Measurements from ENCODE around the gene VCP.

The VCP gene

DNA sequence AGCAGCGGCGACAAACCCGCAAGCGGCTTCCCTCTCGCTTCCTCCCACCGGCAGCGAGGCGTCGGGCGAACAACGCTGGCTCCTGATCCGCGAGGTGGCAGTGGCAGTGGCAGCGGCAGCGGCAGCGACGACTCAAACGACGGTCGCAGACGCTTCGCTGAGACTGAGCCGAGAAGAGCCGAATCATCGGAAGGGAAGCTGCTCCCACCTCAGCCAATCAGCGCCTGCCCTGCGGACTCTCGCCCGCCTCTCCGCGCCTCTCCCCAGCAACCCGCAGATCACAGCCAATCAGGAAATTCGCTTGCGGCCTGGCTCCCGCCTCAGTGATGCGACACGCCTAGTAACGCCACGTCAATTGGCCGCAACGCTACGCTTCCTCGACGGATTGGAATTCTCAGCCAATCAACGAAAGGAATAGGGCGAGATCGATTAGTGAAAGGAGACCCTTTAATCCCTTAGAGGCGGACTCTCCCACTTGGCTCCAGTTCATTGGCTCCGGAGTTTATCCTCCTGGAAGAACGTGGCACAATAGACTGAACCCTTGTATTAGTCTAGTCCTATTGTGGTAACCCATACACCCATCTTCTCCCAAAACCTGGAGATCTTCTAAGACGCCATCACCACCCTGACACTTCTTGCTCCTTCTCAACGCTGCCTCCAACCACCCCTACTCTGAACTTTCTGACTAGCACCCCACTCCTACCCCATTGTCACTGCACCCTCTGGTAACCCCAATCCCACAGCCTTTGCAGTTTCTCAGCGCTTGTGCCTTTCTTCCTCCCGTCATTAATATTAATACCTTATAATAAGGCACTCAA lies at the start of gene VCP:
Gene VCP, minus strand, starts transcription at position 165 of the 818 bp plus-strand sequence. CDS start 272 bp downstream, outside the sequence.
- Histone ChIP-seq H3K36me3 (ENCODE audit: control insufficient read depth in 5 of 5, insufficient read depth in 5 of 5, low read length in 5 of 5) (peaks cover 3 to 35% (median 10%) of the 10 kb centered on the region in 5 donors), H3K27me3 (ENCODE audit: control insufficient read depth in 5 of 5, insufficient read depth in 4 of 5, low read length in 5 of 5) (no peaks in the 10 kb centered on the region), H3K9ac (ENCODE audit: low read length in 5 of 5) (peak within 1 kb of the TSS; percentile 82 to 99 (median 99)), H3K4me3 (ENCODE audit: low read depth in 1 of 5, low read length in 5 of 5) (peak within 1 kb of the TSS; percentile 83 to 92 (median 87)), H3K4me1 (ENCODE audit: control insufficient read depth in 5 of 5, insufficient read depth in 5 of 5, low read length in 5 of 5) (peaks cover 9 to 46% (median 44%) of the 10 kb centered on the region in 5 donors), H3K27ac (ENCODE audit: low read depth, low read length) (peak within 1 kb of the TSS; percentile 100), H3K9me3 (ENCODE audit: control insufficient read depth in 5 of 5, low read length in 5 of 5) (no peaks in the 10 kb centered on the region)

DNA sequence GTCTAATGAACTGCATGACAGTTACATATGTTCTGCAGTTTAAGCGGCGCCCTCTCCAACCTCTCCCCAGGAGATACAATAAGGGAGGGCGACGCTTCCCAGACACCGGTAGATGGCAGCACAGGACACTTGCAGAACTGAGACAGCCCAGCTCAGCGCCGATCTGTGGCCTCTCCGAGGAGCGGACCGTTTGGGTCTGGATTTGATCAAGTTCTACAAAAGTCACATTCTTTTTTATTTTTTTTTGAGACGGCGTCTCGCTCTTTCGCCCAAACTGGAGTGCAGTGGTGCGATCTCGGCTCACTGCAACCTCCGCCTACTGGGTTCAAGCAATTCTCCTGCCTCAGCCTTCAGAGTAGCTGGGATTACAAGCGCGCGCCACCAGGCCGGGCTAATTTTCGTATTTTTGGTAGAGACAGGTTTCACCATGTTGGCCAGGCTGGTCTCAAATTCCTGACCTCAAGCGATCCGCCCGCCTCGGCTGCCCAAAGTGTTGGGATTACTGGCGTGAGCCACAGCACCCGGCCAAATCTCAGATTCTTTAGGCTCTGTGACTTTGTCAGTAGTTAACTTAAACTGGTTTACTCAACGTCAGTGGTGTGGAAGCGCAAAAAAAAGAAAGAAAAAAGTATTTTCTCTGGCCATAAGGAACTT lies 44.6 kb upstream of the VCP start:
- no peaks in the 10 kb centered on the region for H3K27me3 ChIP-seq (ENCODE audit: control insufficient read depth in 5 of 5, insufficient read depth in 4 of 5, low read length in 5 of 5)
- peak overlapping the region; percentile 81 for H3K27ac ChIP-seq (ENCODE audit: low read depth, low read length)
- H3K9ac ChIP-seq (ENCODE audit: low read length in 5 of 5) = peak overlapping the region; percentile 46 to 78 (median 59)

DNA sequence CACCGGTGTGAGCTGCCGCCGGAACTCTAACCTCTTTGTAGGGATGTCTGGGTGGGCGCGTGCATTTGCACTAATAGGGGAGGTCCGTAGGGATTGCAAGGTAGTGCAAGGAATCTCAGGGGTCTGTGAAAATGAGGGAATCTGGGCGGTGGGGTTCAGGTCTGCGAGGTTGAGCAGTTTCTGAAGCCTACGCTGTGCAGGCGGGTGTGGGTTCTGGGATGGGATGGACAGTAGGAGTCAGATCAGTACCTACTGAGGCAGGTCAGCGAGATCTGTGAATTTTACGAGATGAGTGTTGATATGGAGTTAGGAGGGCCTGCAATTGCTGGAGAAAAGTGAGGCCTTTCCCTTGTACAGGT lies 44.1 kb upstream of the VCP start:
- Histone ChIP-seq H3K27ac (ENCODE audit: low read depth, low read length) (peak overlapping the region; percentile 81), H3K9me3 (ENCODE audit: control insufficient read depth in 5 of 5, low read length in 5 of 5) (no peaks in the 10 kb centered on the region), H3K36me3 (ENCODE audit: control insufficient read depth in 5 of 5, insufficient read depth in 5 of 5, low read length in 5 of 5) (no peaks in the 10 kb centered on the region), H3K4me1 (ENCODE audit: control insufficient read depth in 5 of 5, insufficient read depth in 5 of 5, low read length in 5 of 5) (peaks cover 8 to 53% (median 46%) of the 10 kb centered on the region in 5 donors), H3K27me3 (ENCODE audit: control insufficient read depth in 5 of 5, insufficient read depth in 4 of 5, low read length in 5 of 5) (no peaks in the 10 kb centered on the region), H3K9ac (ENCODE audit: low read length in 5 of 5) (peak overlapping the region in 4 of 5 donors; percentile 46 to 78 (median 58)), H3K4me3 (ENCODE audit: low read depth in 1 of 5, low read length in 5 of 5) (peak overlapping the region; percentile 65 to 91 (median 86))

More for the DNA sequence above, 44.6 kb upstream of the VCP start:
- Histone ChIP-seq H3K36me3 (ENCODE audit: control insufficient read depth in 5 of 5, insufficient read depth in 5 of 5, low read length in 5 of 5) (no peaks in the 10 kb centered on the region), H3K4me3 (ENCODE audit: low read depth in 1 of 5, low read length in 5 of 5) (peak overlapping the region; percentile 65 to 91 (median 86)), H3K9me3 (ENCODE audit: control insufficient read depth in 5 of 5, low read length in 5 of 5) (no peaks in the 10 kb centered on the region), H3K4me1 (ENCODE audit: control insufficient read depth in 5 of 5, insufficient read depth in 5 of 5, low read length in 5 of 5) (peaks cover 8 to 48% (median 41%) of the 10 kb centered on the region in 5 donors)

DNA sequence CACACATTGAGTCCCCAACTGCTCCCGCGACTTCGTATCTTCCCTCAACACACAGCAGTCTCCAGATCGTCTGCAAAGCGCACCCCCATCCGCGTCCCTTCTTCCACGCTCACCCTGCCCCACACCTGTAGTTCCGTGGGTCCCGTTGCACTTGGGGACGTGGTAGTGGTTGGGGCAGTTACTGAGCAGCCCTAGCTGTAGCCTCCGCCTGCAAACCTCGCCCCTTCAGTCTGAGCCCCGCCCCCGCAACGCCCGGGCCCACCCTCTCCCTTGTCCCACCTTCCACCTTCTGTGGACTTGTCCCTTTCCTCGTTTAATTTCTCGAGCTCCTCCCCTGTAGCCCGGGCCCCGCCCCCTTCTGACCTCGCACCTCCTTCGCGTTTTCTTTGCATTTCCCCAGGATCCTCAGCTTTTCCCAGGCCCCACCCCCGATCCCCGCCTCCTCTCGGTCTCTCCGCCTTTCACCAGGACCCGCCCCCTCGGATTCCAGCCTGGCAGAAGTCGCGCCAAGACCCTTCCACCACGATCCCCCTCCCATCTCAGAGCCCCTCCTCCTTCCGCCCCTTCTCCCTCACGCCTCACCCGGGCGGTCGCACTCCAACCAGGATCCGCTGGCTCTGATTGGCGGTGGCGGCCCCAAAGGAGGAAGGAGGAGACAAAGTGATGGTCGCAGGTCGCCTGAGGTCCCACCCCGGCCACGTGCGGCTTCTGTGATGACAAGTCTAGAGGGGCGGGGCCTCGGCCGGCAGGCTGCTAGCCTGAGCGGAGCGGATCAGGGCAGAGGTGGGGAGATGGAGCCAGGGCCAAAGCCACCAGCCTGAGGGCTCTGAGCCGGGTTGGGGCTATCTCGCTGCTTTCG lies 43.5 kb upstream of the VCP start, which contains the start of gene ATOSB:
Gene ATOSB, minus strand, starts transcription at position 183 of the 859 bp plus-strand sequence. CDS start 7,588 bp downstream, outside the sequence.
- Histone ChIP-seq H3K27ac (ENCODE audit: low read depth, low read length) (peak within 1 kb of the TSS; percentile 81), H3K9me3 (ENCODE audit: control insufficient read depth in 5 of 5, low read length in 5 of 5) (no peaks in the 10 kb centered on the region), H3K27me3 (ENCODE audit: control insufficient read depth in 5 of 5, insufficient read depth in 4 of 5, low read length in 5 of 5) (no peaks in the 10 kb centered on the region), H3K9ac (ENCODE audit: low read length in 5 of 5) (peak within 1 kb of the TSS; percentile 68 to 87 (median 76)), H3K36me3 (ENCODE audit: control insufficient read depth in 5 of 5, insufficient read depth in 5 of 5, low read length in 5 of 5) (no peaks in the 10 kb centered on the region), H3K4me3 (ENCODE audit: low read depth in 1 of 5, low read length in 5 of 5) (peak within 1 kb of the TSS; percentile 83 to 96 (median 90)), H3K4me1 (ENCODE audit: control insufficient read depth in 5 of 5, insufficient read depth in 5 of 5, low read length in 5 of 5) (peaks cover 9 to 56% (median 49%) of the 10 kb centered on the region in 5 donors)

DNA sequence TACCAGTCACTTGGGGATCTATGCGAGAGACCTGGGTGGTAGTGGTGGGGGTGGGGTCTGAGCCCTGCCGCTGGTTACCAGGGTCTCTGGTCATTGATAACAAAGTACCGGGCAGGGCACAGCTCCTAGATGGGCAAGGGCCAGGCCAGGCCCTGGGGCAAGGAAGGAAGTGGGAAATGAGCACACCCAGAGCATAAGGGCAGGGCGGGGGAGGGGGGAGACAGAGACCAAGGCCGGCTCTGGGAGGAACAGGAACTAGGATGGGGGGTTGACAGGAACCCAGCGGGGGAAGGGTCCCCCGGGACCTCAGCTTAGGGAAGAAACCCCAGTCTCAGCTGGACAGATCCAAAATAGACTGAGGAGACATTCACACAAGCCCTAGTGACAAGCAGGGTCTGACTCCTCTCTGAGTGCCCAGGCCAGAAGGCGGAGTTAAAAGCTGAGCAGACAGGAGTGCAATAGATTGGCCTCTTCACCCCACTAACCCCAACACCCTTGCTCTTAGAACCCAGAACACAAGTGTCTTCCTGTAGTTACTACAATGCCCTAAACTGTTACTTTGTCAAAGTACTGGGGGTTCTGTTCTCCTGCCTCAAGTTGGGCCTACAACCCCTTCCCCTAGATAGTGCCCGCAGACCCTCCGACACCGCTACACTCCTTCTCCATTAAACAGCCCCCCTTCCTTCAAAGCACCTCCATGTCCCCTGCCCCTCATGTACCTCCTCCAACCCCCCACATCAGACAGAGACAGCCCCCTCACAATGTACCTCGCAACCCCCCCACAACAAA lies 42.6 kb upstream of the VCP start:
- H3K9me3 ChIP-seq (ENCODE audit: control insufficient read depth in 5 of 5, low read length in 5 of 5) = no peaks in the 10 kb centered on the region
- no peaks in the 10 kb centered on the region for H3K27me3 ChIP-seq (ENCODE audit: control insufficient read depth in 5 of 5, insufficient read depth in 4 of 5, low read length in 5 of 5)
- peak overlapping the region; percentile 81 for H3K27ac ChIP-seq (ENCODE audit: low read depth, low read length)
- peak overlapping the region; percentile 83 to 96 (median 90) for H3K4me3 ChIP-seq (ENCODE audit: low read depth in 1 of 5, low read length in 5 of 5)
- peak overlapping the region; percentile 68 to 87 (median 76) for H3K9ac ChIP-seq (ENCODE audit: low read length in 5 of 5)
- no peaks in the 10 kb centered on the region for H3K36me3 ChIP-seq (ENCODE audit: control insufficient read depth in 5 of 5, insufficient read depth in 5 of 5, low read length in 5 of 5)
- H3K4me1 ChIP-seq (ENCODE audit: control insufficient read depth in 5 of 5, insufficient read depth in 5 of 5, low read length in 5 of 5) = peaks cover 13 to 65% (median 58%) of the 10 kb centered on the region in 5 donors

DNA sequence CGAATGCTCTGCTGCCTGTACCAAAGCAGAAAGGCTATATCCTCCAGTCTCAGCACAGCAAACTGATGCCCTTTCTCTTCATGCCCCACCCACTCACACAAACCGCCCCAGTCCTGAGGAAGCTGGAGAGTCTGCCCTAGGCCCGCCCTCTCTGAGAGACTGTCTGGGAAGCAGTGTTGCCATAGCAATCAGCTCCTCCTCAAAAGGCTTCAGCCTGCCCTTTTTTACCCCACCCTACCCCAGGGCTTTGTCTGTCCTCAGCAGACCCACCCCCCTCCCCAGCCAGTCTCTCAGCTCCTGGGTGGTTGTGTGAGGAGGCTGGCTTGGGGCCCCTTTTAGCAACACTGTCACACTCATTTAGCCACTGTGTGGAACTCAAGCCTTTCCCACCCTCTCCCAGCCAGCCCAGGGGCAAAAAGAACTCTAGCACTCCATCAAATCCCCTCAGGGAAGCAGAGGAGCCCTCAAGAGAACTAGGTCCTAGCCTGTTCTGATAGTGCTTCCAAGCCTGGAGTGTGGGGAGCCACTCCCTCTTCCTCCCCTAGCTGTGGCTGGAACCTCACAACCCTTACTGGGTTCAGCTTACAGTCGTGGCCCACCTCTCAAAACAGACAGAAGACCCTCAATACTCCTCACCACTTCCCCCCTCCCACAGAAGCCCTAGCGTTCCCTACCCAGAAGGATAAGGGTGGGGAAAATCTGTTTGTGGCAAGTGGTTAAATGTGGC lies 41.9 kb upstream of the VCP start:
- H3K4me3 ChIP-seq (ENCODE audit: low read depth in 1 of 5, low read length in 5 of 5) = peak overlapping the region; percentile 83 to 96 (median 90)
- no peaks in the 10 kb centered on the region for H3K27me3 ChIP-seq (ENCODE audit: control insufficient read depth in 5 of 5, insufficient read depth in 4 of 5, low read length in 5 of 5)
- H3K36me3 ChIP-seq (ENCODE audit: control insufficient read depth in 5 of 5, insufficient read depth in 5 of 5, low read length in 5 of 5) = no peaks in the 10 kb centered on the region
- peaks cover 13 to 72% (median 64%) of the 10 kb centered on the region in 5 donors for H3K4me1 ChIP-seq (ENCODE audit: control insufficient read depth in 5 of 5, insufficient read depth in 5 of 5, low read length in 5 of 5)
- H3K27ac ChIP-seq (ENCODE audit: low read depth, low read length) = peak overlapping the region; percentile 81
- H3K9ac ChIP-seq (ENCODE audit: low read length in 5 of 5) = peak overlapping the region; percentile 68 to 87 (median 76)
- H3K9me3 ChIP-seq (ENCODE audit: control insufficient read depth in 5 of 5, low read length in 5 of 5) = no peaks in the 10 kb centered on the region

DNA sequence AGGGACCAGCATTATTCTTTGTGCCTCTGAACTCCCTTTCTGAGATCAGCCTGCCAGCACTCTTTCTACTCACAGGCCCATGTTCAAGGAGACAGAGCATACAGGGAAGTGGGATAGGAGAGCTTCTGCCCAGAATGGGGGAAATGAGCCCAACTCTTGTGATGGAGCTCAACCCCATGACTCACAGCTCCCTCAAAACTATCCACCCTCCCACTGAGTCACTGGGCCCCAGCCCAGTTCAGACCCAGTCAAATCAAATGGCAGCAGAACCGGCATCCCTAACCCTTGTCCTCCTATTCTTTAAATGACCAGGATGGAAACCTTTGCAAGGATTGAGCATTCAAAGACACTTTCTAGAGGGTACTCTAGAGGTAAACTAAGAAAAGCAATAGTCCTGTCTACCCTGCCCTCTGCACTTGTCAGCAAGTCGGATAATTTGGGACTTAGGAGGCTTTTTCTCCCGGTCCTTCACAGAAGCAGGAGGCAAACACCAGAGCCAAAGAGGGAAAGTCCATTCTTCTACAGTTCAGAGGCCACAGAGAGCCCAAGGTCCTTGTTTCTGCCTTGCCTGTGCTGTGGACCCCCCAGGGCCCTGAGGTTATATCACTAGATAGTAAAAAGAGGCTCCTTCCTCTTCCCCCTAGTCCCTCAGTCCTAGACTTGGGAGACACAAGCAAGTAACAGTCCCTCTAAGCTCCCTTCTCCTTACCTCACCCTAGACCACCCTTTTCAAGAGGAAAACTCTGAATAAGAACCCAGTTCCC lies 40.0 kb upstream of the VCP start:
- H3K27me3 ChIP-seq (ENCODE audit: control insufficient read depth in 5 of 5, insufficient read depth in 4 of 5, low read length in 5 of 5) = no peaks in the 10 kb centered on the region
- H3K4me1 ChIP-seq (ENCODE audit: control insufficient read depth in 5 of 5, insufficient read depth in 5 of 5, low read length in 5 of 5) = peaks cover 13 to 80% (median 68%) of the 10 kb centered on the region in 5 donors
- peak overlapping the region; percentile 94 for H3K27ac ChIP-seq (ENCODE audit: low read depth, low read length)
- peak overlapping the region in 4 of 5 donors; percentile 64 to 77 (median 70) for H3K9ac ChIP-seq (ENCODE audit: low read length in 5 of 5)
- peak overlapping the region in 4 of 5 donors; percentile 48 to 82 (median 68) for H3K4me3 ChIP-seq (ENCODE audit: low read depth in 1 of 5, low read length in 5 of 5)
- peaks cover 0 to 15% (median 14%) of the 10 kb centered on the region in 5 donors for H3K36me3 ChIP-seq (ENCODE audit: control insufficient read depth in 5 of 5, insufficient read depth in 5 of 5, low read length in 5 of 5)
- H3K9me3 ChIP-seq (ENCODE audit: control insufficient read depth in 5 of 5, low read length in 5 of 5) = no peaks in the 10 kb centered on the region

Measured in subcutaneous abdominal adipose tissue (tissue), 5 donors.